ENCODE data around the gene HACE1.
A peak's percentile ranks its signal among the peaks of the same experiment; 100 is the strongest.
"Not testable (repeated sequence)": the region's sequence is repeated elsewhere in the genome, so short reads cannot be mapped to it uniquely, and the experiment has no call there.

The HACE1 gene

GRCh38 chr6:104829183-104829958 is 30.3 kb downstream of the HACE1 start:
- DNase-seq: no peak

GRCh38 chr6:104828478-104828877 is 31.2 kb downstream of the HACE1 start:
- DNase-seq: no peak

- not testable (repeated sequence) for DNase-seq
These were observed 38.9 kb downstream of the HACE1 start for GRCh38 chr6:104820820-104821219.

- no peak for DNase-seq
These were observed 43.6 kb downstream of the HACE1 start for GRCh38 chr6:104816125-104816524.

- no peak for DNase-seq
These were observed 45.0 kb downstream of the HACE1 start for GRCh38 chr6:104814743-104815142.

GRCh38 chr6:104813552-104813951 is 46.2 kb downstream of the HACE1 start:
- no peak for DNase-seq

- no peak for DNase-seq
These were observed 50.6 kb downstream of the HACE1 start for GRCh38 chr6:104809116-104809515.

GRCh38 chr6:104805335-104805734 is 54.4 kb downstream of the HACE1 start:
- DNase-seq: not testable (repeated sequence)

GRCh38 chr6:104799134-104799657 is 60.5 kb downstream of the HACE1 start:
- DNase-seq: no peak

- DNase-seq: no peak
These were observed 63.5 kb downstream of the HACE1 start for GRCh38 chr6:104796031-104796785.

- DNase-seq: no peak
These were observed 64.4 kb downstream of the HACE1 start for GRCh38 chr6:104795363-104795762.

- peak; percentile 28 for DNase-seq
These were observed 69.9 kb downstream of the HACE1 start for GRCh38 chr6:104789770-104790190.

GRCh38 chr6:104788400-104788799 is 71.3 kb downstream of the HACE1 start:
- DNase-seq: no peak

- no peak for DNase-seq
These were observed 72.4 kb downstream of the HACE1 start for GRCh38 chr6:104787305-104787704.

- peak; percentile 9 for DNase-seq
These were observed 74.8 kb downstream of the HACE1 start for GRCh38 chr6:104784884-104785283.

- DNase-seq: no peak
These were observed 88.4 kb downstream of the HACE1 start for GRCh38 chr6:104771258-104771832.

- no peak for DNase-seq
These were observed 90.8 kb downstream of the HACE1 start for GRCh38 chr6:104768906-104769305.

GRCh38 chr6:104766595-104766994 is 93.1 kb downstream of the HACE1 start:
- no peak for DNase-seq

GRCh38 chr6:104754788-104755409 is 104.8 kb downstream of the HACE1 start:
- DNase-seq: no peak

GRCh38 chr6:104753251-104753650 is 106.5 kb downstream of the HACE1 start:
- DNase-seq: no peak

- no peak for DNase-seq
These were observed 109.3 kb downstream of the HACE1 start for GRCh38 chr6:104750449-104750848.

- DNase-seq: not testable (repeated sequence)
These were observed 120.6 kb downstream of the HACE1 start for GRCh38 chr6:104739124-104739523.

- DNase-seq: not testable (repeated sequence)
These were observed 122.2 kb downstream of the HACE1 start for GRCh38 chr6:104737567-104737966.
